DND-41 (cell line): ENCODE data around the gene GNAT2.

Source experiments
- ATAC-seq: fragments of 200-7000 bp; cut with Tn5 transposase; 3 replicates; pipeline ENCODE4 v1.9.1; 2021; ENCODE audit warnings: low read depth; ENCODE audit not compliant: insufficient read depth
- DNase-seq: peaks from one replicate; pipeline ENCODE4 v3.0.0-alpha.2; 2020
- H2AFZ ChIP-seq: 2 replicates; pipeline ENCODE4 v1.6.0; 2012; ENCODE audit warnings: low read depth, low read length
- H3K27ac ChIP-seq: 2 replicates; pipeline ENCODE4 v1.5.1; 2012; ENCODE audit warnings: low read length, inconsistent platforms
- H3K27me3 ChIP-seq: fragments of 200-600 bp; sonication (generic); 2 replicates; pipeline ENCODE4 v1.6.0; 2012; ENCODE audit warnings: low read length, mild to moderate bottlenecking, inconsistent platforms; ENCODE audit not compliant: insufficient read depth, poor library complexity
- H3K36me3 ChIP-seq: 2 replicates; pipeline ENCODE4 v1.5.1; 2012; ENCODE audit warnings: low read length, inconsistent platforms; ENCODE audit not compliant: insufficient read depth
- H3K4me1 ChIP-seq: 2 replicates; pipeline ENCODE4 v1.5.1; 2012; ENCODE audit warnings: mild to moderate bottlenecking, low read length; ENCODE audit not compliant: insufficient read depth
- H3K4me2 ChIP-seq: 2 replicates; pipeline ENCODE4 v1.6.0; 2012; ENCODE audit warnings: mild to moderate bottlenecking, moderate library complexity, low read length, inconsistent platforms; ENCODE audit not compliant: insufficient read depth
- H3K4me3 ChIP-seq, 2 experiments: fragments of 200-600 bp in 1 of 2; shearing (Covaris generic) in 1 of 2; 2 replicates each; pipeline ENCODE4 v1.5.1; 2012 to 2016; ENCODE audit warnings: inconsistent platforms in 2 of 2, low read length in 2 of 2, mild to moderate bottlenecking in 2 of 2, low read depth in 1 of 2, moderate library complexity in 1 of 2
- H3K79me2 ChIP-seq: 2 replicates; pipeline ENCODE4 v1.6.0; 2012; ENCODE audit warnings: low read length, inconsistent platforms; ENCODE audit not compliant: insufficient read depth
- H3K9ac ChIP-seq: 2 replicates; pipeline ENCODE4 v1.6.0; 2012; ENCODE audit warnings: low read depth, mild to moderate bottlenecking, inconsistent platforms, low read length, moderate library complexity
- H3K9me3 ChIP-seq: 2 replicates; pipeline ENCODE4 v1.5.1; 2012; ENCODE audit warnings: low read length, moderate library complexity, mild to moderate bottlenecking, inconsistent platforms; ENCODE audit not compliant: insufficient read depth, severe bottlenecking
- H4K20me1 ChIP-seq: 2 replicates; pipeline ENCODE4 v1.6.0; 2012; ENCODE audit warnings: low read length; ENCODE audit not compliant: insufficient read depth
- EZH2 ChIP-seq: IDR thresholded peaks from 3 replicates; pipeline ENCODE4 v1.6.1; 2012; ENCODE audit warnings: borderline replicate concordance, low read depth, mild to moderate bottlenecking, moderate library complexity, low read length, inconsistent platforms; ENCODE audit not compliant: severe bottlenecking
- TF ChIP-seq, protein P1 (sequence below): IDR thresholded peaks from 2 replicates; pipeline ENCODE4 v1.5.1; 2012; ENCODE audit warnings: borderline replicate concordance, low read length, moderate library complexity, mild to moderate bottlenecking; ENCODE audit not compliant: poor library complexity, severe bottlenecking; ENCODE audit errors: extremely low read depth

The GNAT2 gene

DNA sequence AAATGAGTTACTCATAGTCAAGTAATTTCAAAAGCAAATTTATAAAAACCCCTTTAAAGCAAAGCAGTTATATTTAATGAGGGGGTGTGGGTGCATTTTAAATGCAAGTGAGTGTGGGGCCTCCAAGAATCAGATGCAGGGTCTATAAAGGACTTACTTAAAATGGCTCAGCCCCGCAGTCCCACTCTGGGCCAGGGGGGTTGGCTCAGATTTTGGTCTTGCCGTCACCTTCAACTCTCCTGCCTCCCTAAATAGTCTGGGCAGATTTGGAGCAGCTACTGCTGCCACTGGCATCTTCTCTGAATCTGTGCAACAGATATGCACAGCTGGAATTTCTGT, 16.4 kb upstream of the GNAT2 start:
- H3K27me3 ChIP-seq = no peaks in the 10 kb centered on the region
- H3K4me1 ChIP-seq = peaks cover 2% of the 10 kb centered on the region
- H3K4me3 ChIP-seq = no peak overlapping the region
- no peaks in the 10 kb centered on the region for H4K20me1 ChIP-seq
- TF ChIP-seq, protein P1, sequence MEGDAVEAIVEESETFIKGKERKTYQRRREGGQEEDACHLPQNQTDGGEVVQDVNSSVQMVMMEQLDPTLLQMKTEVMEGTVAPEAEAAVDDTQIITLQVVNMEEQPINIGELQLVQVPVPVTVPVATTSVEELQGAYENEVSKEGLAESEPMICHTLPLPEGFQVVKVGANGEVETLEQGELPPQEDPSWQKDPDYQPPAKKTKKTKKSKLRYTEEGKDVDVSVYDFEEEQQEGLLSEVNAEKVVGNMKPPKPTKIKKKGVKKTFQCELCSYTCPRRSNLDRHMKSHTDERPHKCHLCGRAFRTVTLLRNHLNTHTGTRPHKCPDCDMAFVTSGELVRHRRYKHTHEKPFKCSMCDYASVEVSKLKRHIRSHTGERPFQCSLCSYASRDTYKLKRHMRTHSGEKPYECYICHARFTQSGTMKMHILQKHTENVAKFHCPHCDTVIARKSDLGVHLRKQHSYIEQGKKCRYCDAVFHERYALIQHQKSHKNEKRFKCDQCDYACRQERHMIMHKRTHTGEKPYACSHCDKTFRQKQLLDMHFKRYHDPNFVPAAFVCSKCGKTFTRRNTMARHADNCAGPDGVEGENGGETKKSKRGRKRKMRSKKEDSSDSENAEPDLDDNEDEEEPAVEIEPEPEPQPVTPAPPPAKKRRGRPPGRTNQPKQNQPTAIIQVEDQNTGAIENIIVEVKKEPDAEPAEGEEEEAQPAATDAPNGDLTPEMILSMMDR = no peak
- no peak for TF ChIP-seq EZH2
- DNase-seq (no peak), ATAC-seq (no peak)
- no peak overlapping the region for H3K9ac ChIP-seq
- H3K79me2 ChIP-seq = no peaks in the 10 kb centered on the region
- H3K36me3 ChIP-seq = peaks cover 13% of the 10 kb centered on the region
- no peak overlapping the region for H3K27ac ChIP-seq
- no peak overlapping the region for H3K4me2 ChIP-seq
- H3K9me3 ChIP-seq = no peaks in the 10 kb centered on the region
- H2AFZ ChIP-seq = no peak overlapping the region

DNA sequence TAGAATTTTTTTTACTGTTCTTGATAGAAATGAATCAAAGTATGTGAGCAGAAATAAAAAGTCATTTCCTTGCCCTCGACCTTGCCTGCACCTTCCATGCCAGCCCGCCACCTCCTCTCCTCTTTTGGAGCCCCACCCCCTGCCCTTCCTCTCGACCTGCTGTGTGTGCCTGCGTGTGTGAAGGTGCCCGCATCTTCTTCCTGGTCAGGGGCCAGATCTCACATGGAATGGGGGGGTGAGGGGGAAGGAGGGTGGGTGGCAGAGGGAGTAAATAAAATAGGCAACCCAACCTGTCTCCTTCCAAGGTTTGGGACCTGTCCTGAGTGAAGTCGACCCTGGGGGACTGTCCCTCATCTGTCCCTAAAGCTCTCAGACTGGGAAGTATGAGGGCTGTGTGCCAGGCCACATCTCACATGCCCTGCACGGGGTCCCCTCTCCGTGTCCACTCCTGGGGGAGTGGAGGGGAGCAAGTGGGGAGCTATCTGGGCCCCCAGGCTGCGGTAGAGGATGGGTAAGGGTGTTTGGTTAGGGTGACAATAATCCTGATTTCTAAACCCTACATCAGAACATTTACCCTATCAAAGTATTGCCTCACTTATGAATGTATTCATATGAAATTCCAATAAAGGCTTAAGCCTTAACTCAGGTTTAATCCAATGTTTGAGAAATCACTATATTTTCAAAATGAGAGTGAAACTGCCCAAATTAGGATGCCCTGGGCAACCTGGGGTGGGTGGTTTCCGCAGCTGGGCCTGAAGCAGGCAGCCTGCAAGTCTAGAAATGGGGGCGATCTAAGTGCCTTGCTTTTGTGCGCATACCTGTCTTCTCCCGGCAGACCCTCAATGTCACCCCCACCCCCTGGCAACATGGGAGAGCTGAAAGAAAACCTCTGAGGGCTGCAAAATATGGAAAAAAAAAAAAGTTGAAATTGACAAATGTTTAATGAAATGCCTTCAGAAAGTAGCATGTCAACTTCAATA, 15.6 kb upstream of the GNAT2 start:
- ATAC-seq (no peak), DNase-seq (no peak)
- H3K27me3 ChIP-seq = no peaks in the 10 kb centered on the region
- TF ChIP-seq, protein P1 = no peak
- TF ChIP-seq EZH2 = no peak
- H3K4me1 ChIP-seq = no peaks in the 10 kb centered on the region
- no peak overlapping the region for H2AFZ ChIP-seq
- H3K4me3 ChIP-seq = no peak overlapping the region
- no peaks in the 10 kb centered on the region for H4K20me1 ChIP-seq
- H3K36me3 ChIP-seq = peaks cover 18% of the 10 kb centered on the region
- no peaks in the 10 kb centered on the region for H3K9me3 ChIP-seq
- H3K4me2 ChIP-seq = no peak overlapping the region
- H3K27ac ChIP-seq = no peak overlapping the region
- H3K9ac ChIP-seq = no peak overlapping the region
- H3K79me2 ChIP-seq = no peaks in the 10 kb centered on the region

GRCh38 chr1:109634292-109634691, 14.9 kb upstream of the GNAT2 start:
- no peak overlapping the region for H3K9ac ChIP-seq
- H3K79me2 ChIP-seq = no peaks in the 10 kb centered on the region
- no peak for TF ChIP-seq EZH2
- TF ChIP-seq, protein P1 = no peak
- H3K27me3 ChIP-seq = no peaks in the 10 kb centered on the region
- H2AFZ ChIP-seq = no peak overlapping the region
- no peak overlapping the region for H3K4me2 ChIP-seq
- DNase-seq (no peak), ATAC-seq (no peak)
- no peaks in the 10 kb centered on the region for H3K4me1 ChIP-seq
- H3K4me3 ChIP-seq = no peak overlapping the region
- H4K20me1 ChIP-seq = no peaks in the 10 kb centered on the region
- no peak overlapping the region for H3K27ac ChIP-seq
- H3K36me3 ChIP-seq = peaks cover 26% of the 10 kb centered on the region
- H3K9me3 ChIP-seq = no peaks in the 10 kb centered on the region
